PFSK-1 (cell line): ENCODE measurements around the gene DGKB.

Experiments used
- POLR2AphosphoS5 ChIP-seq: IDR thresholded peaks from 2 replicates; pipeline ENCODE4 v1.6.1; 2012; ENCODE audit warnings: low read depth, mild to moderate bottlenecking, control low read depth, low read length, moderate library complexity
- REST ChIP-seq, 2 experiments: IDR thresholded peaks; 2 replicates each; pipeline versions ENCODE4 v1.6.1 to v1.8.0; 2011 to 2012; ENCODE audit warnings: low read depth in 2 of 2, low read length in 2 of 2, control low read depth in 1 of 2, inconsistent platforms in 1 of 2, mild to moderate bottlenecking in 1 of 2, moderate library complexity in 1 of 2; ENCODE audit not compliant: insufficient read depth in 1 of 2
- SIN3A ChIP-seq: IDR thresholded peaks from 2 replicates; pipeline ENCODE4 v1.6.1; 2012; ENCODE audit warnings: mild to moderate bottlenecking, low read length, moderate library complexity, borderline replicate concordance; ENCODE audit not compliant: insufficient read depth
- TAF1 ChIP-seq: IDR thresholded peaks from 2 replicates; pipeline ENCODE4 v1.6.1; 2012; ENCODE audit warnings: low read length, control low read depth, borderline replicate concordance; ENCODE audit not compliant: insufficient read depth

- TF ChIP-seq REST (IDR thresholded peaks at IDR 0.05; ENCODE audit: insufficient read depth in 1 of 2, low read depth in 2 of 2, low read length in 2 of 2), result no peak
- no peak for TF ChIP-seq SIN3A
- no peak for TF ChIP-seq TAF1
- TF ChIP-seq POLR2AphosphoS5, result no peak
Measured at GRCh38 chr7:14156436-14156835, 746.1 kb downstream of the DGKB start.
